ENCODE results near the gene CEMP1.

DNA sequence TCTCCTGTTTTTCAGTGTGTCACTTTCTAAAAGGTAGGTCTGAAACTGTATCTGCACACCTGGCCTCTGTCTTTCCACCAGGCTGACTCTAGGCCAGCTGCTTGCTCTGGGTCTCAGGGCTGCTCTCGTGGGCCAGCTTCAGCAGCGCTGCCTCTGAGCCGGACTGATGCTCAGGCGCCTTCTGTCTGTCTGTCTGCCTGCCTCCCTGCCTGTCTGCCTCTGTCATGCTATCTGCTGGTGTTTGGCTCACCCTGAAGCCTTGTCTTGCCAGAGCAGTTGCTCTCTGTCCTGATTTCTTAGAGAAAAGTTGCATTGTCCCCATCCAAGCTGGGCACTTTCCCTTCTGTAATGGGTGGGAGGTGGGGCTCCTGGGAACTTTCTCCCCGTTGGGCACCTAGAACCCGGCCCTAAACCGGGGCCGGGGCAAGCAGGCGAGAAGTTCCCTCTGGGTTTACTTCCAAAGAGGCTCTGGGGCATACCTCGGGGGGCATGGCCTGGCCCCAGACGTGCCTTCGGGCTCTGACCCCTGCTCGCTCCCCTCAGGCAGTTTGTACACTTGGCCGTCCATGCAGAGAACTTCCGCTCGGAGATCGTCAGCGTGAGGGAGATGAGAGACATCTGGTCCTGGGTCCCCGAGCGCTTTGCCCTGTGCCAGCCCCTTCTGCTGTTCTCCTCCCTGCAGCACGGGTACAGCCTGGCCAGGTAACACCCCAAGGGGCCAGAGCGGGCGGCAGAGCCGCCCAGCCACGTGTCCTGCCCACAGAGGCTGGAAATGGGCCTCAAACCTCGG, 33.3 kb downstream of the CEMP1 start:
- no peak for TF ChIP-seq EP300 (IDR thresholded peaks at IDR 0.05; ENCODE audit: borderline replicate concordance in 1 of 2, control insufficient read depth in 1 of 2, low read depth in 2 of 2, low read length in 2 of 2)
- TF ChIP-seq ESRRA (IDR thresholded peaks at IDR 0.05; ENCODE audit: low read length) = no peak
